Progenitor cell of endocrine pancreas (in vitro differentiated cells): ENCODE data around the gene ARCN1. TPM values are rescaled to one million over a fixed set of nuclear protein-coding genes. Genes with fewer than 3 reads are reported as not detected.

Experiments
- DNase-seq: peaks from one replicate; pipeline ENCODE4 v3.0.0; 2021; ENCODE audit warnings: low spot score; ENCODE audit not compliant: unreplicated experiment
- H3K27ac Mint-ChIP-seq: 2 replicates; pipeline ENCODE4 v1.8.0; 2021; ENCODE audit warnings: mild to moderate bottlenecking, moderate library complexity, mixed read lengths
- H3K27me3 Mint-ChIP-seq: 2 replicates; pipeline ENCODE4 v1.8.0; 2021; ENCODE audit warnings: mixed read lengths
- H3K36me3 Mint-ChIP-seq: 2 replicates; pipeline ENCODE4 v1.8.0; 2022; ENCODE audit warnings: mixed read lengths; ENCODE audit not compliant: insufficient read depth
- H3K4me1 Mint-ChIP-seq: 2 replicates; pipeline ENCODE4 v1.8.0; 2021; ENCODE audit warnings: low read depth, mixed read lengths
- H3K4me3 Mint-ChIP-seq: 2 replicates; pipeline ENCODE4 v1.8.0; 2021; ENCODE audit warnings: low read depth, mild to moderate bottlenecking, moderate library complexity, mixed read lengths
- H3K9me3 Mint-ChIP-seq: 2 replicates; pipeline ENCODE4 v1.8.0; 2021; ENCODE audit warnings: low read depth, mixed read lengths
- long read RNA-seq: library from polyadenylated mRNA; unstranded; transcript quantifications from one replicate; pipeline ENCODE4 v2.0.0, GENCODE V29; 2020
- total RNA-seq: library from RNA; stranded (reverse); gene quantifications from 2 replicates; pipeline ENCODE4 v1.2.1, GENCODE V29; 2021
- TF ChIP-seq, protein P1 (sequence below): fragments of 200-600 bp; sonication (generic); IDR thresholded peaks from one replicate; pipeline ENCODE4 v1.5.0; 2021; ENCODE audit warnings: antibody characterized with exemption, mild to moderate bottlenecking; ENCODE audit not compliant: unreplicated experiment

Gene ARCN1
- 112 TPM in 2 replicates for total RNA-seq
- long read RNA-seq, transcript ARCN1-201 (10 exons, 3,845 nt): major isoform, 17 of 41 reads
- long read RNA-seq, partial matches to known transcripts: 11 of 41 reads
- long read RNA-seq, other reads (novel, unspliced or antisense): 12 of 41 reads

DNA sequence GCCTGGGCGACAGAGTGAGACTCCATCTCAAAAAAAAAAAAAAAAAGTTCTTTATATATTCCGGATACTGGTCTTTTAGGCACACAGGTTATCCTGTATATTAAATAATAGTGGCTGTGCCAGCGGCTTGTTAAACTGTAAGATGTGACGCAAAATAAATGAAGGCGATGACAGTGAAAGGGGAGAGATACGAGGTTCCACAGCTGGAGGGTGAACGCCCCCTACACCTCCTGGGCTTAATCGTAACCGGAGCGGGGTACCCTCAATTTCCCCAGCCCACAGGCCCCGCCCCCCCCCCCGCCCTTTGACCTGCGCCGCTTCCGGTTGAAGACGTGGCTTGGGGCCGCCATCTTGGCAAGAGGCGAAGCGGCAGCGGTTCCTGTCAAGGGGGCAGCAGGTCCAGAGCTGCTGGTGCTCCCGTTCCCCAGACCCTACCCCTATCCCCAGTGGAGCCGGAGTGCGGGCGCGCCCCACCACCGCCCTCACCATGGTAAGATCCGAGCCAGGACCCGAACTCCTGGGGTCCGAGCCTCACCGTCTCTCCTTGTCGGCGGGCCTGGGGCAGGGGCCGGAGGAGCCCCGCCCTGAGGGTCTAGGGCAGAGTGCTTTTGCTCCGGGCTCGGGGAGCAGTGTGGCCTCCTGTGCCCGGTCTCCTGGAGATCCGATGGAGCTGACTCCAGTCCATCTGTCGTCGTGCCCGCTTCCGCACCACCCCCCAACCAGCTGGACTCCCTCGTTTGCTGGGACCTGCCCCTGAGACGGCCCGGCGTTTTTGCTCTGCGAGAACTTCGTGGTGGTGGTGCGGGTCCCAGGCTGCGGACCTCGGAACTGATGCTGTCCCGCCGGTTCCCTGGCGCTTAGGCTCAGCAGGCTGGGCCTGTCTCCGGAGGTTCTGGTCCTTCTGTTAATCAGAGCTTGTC, at the start of gene ARCN1:
Gene ARCN1 (plus strand): TSS at position 349 of the 920 bp plus-strand sequence. CDS start 139 bp downstream, at position 488.
- Mint-ChIP-seq H3K27ac (peak within 1 kb of the TSS; percentile 94), H3K4me1 (peaks cover 27% of the 10 kb centered on the region), H3K36me3 (no peaks in the 10 kb centered on the region), H3K27me3 (no peaks in the 10 kb centered on the region), H3K4me3 (peak within 1 kb of the TSS; percentile 81), H3K9me3 (no peaks in the 10 kb centered on the region)
- TF ChIP-seq, protein P1, sequence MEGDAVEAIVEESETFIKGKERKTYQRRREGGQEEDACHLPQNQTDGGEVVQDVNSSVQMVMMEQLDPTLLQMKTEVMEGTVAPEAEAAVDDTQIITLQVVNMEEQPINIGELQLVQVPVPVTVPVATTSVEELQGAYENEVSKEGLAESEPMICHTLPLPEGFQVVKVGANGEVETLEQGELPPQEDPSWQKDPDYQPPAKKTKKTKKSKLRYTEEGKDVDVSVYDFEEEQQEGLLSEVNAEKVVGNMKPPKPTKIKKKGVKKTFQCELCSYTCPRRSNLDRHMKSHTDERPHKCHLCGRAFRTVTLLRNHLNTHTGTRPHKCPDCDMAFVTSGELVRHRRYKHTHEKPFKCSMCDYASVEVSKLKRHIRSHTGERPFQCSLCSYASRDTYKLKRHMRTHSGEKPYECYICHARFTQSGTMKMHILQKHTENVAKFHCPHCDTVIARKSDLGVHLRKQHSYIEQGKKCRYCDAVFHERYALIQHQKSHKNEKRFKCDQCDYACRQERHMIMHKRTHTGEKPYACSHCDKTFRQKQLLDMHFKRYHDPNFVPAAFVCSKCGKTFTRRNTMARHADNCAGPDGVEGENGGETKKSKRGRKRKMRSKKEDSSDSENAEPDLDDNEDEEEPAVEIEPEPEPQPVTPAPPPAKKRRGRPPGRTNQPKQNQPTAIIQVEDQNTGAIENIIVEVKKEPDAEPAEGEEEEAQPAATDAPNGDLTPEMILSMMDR: no peak
- peak; percentile 52 for DNase-seq

DNA sequence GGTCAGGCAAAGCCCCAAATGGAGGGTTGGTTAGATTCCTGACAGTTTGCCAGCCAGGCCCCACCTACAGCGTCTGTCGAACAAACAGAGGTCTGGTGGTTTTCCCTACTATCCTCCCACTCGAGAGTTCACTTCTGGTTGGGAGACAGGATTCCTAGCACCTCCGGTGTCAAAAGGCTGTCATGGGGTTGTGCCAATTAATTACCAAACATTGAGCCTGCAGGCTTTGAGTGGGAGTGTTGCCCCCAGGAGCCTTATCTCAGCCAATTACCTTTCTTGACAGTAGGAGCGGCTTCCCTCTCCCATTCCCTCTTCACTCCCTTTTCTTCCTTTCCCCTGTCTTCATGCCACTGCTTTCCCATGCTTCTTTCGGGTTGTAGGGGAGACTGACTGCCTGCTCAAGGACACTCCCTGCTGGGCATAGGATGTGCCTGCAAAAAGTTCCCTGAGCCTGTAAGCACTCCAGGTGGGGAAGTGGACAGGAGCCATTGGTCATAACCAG, 49.6 kb upstream of the ARCN1 start:
- no peaks in the 10 kb centered on the region for H3K27me3 Mint-ChIP-seq
- no peak overlapping the region for H3K27ac Mint-ChIP-seq
- H3K9me3 Mint-ChIP-seq: no peaks in the 10 kb centered on the region
- H3K4me1 Mint-ChIP-seq: peaks cover 5% of the 10 kb centered on the region
- TF ChIP-seq, protein P1: peak; percentile 44
- H3K4me3 Mint-ChIP-seq: no peak overlapping the region
- peaks cover 17% of the 10 kb centered on the region for H3K36me3 Mint-ChIP-seq
- no peak for DNase-seq

DNA sequence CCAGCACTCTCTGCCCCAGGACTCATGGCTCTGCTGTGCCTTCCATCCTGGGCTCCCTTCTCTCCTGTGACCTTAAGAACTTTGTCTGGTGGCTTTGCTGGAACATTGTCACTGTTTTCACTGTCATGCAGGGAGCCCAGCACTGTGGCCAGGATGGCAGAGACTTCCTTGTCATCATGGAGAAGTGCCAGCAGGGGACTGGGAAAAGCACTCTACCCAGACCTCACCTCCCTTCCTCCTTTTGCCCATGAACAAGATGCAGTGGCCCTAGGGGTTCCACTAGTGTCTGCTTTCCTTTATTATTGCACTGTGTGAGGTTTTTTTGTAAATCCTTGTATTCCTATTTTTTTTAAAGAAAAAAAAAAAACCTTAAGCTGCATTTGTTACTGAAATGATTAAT, 47.9 kb upstream of the ARCN1 start:
- Mint-ChIP-seq H3K27me3 (no peaks in the 10 kb centered on the region), H3K27ac (peak overlapping the region; percentile 67)

DNA sequence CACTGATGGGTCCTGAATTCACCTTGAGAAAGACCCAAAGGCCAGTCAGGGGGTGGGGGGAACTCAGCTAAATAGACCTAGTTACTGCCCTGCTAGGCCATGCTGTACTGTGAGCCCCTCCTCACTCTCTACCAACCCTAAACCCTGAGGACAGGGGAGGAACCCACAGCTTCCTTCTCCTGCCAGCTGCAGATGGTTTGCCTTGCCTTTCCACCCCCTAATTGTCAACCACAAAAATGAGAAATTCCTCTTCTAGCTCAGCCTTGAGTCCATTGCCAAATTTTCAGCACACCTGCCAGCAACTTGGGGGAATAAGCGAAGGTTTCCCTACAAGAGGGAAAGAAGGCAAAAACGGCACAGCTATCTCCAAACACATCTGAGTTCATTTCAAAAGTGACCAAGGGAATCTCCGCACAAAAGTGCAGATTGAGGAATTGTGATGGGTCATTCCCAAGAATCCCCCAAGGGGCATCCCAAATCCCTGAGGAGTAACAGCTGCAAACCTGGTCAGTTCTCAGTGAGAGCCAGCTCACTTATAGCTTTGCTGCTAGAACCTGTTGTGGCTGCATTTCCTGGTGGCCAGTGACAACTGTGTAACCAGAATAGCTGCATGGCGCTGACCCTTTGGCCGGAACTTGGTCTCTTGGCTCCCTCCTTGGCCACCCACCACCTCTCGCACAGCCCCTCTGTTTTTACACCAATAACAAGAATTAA, 47.3 kb upstream of the ARCN1 start:
- TF ChIP-seq, protein P1: no peak
- H3K4me3 Mint-ChIP-seq: no peak overlapping the region
- no peak overlapping the region for H3K27ac Mint-ChIP-seq
- peaks cover 12% of the 10 kb centered on the region for H3K4me1 Mint-ChIP-seq
- H3K27me3 Mint-ChIP-seq: no peaks in the 10 kb centered on the region
- H3K36me3 Mint-ChIP-seq: peaks cover 15% of the 10 kb centered on the region
- no peaks in the 10 kb centered on the region for H3K9me3 Mint-ChIP-seq
- DNase-seq: no peak

More for the DNA sequence above, 47.9 kb upstream of the ARCN1 start:
- Mint-ChIP-seq H3K36me3 (peaks cover 17% of the 10 kb centered on the region), H3K4me3 (no peak overlapping the region), H3K4me1 (peaks cover 9% of the 10 kb centered on the region), H3K9me3 (no peaks in the 10 kb centered on the region)
- TF ChIP-seq, protein P1: no peak
- DNase-seq: no peak

DNA sequence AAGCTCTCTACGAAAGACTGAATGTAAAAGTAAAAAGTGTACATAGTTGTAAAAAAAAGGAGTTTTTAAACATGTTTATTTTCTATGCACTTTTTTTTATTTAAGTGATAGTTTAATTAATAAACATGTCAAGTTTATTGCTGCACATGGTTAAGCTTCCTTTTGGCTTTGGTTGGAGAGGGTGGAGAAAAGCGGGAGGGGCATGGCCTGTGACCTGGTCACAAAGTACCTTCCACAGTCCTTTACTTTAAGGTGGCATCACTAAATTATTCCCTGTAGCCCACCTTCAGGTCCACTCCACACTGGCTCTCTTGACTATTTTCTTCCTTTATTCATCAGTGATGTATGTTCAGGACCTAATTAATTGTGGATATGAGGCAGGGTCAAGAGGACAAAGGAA, 45.5 kb upstream of the ARCN1 start:
- TF ChIP-seq, protein P1: no peak
- Mint-ChIP-seq H3K9me3 (no peaks in the 10 kb centered on the region), H3K4me3 (no peak overlapping the region), H3K27ac (peak overlapping the region; percentile 23), H3K36me3 (peaks cover 9% of the 10 kb centered on the region), H3K27me3 (no peaks in the 10 kb centered on the region), H3K4me1 (peaks cover 20% of the 10 kb centered on the region)
- no peak for DNase-seq
